Smooth muscle cell (in vitro differentiated cells): ENCODE results near the gene B9D2. TPM values are rescaled to one million over a fixed set of nuclear protein-coding genes. Genes with fewer than 3 reads are reported as not detected.
"Not testable (repeated sequence)": the region's sequence is repeated elsewhere in the genome, so short reads cannot be mapped to it uniquely, and the experiment has no call there.

Source experiments
- DNase-seq: peaks from one replicate; lab custom pipeline; 2025; ENCODE audit not compliant: unreplicated experiment; lab: John Stamatoyannopoulos, UW
- H2AFZ ChIP-seq: fragments of 200-600 bp; sonication (generic); 2 replicates; pipeline ENCODE4 v1.6.0; 2016; ENCODE audit warnings: antibody characterized with exemption, low read depth, mild to moderate bottlenecking
- H3F3A ChIP-seq: fragments of 200-600 bp; sonication (generic); 2 replicates; pipeline ENCODE4 v1.6.0; 2017; ENCODE audit warnings: antibody characterized with exemption, low read depth
- H3K27ac ChIP-seq: fragments of 200-600 bp; sonication (generic); 2 replicates; pipeline ENCODE4 v1.5.1; 2016; ENCODE audit warnings: low read depth, mild to moderate bottlenecking
- H3K27me3 ChIP-seq: fragments of 200-600 bp; sonication (generic); 2 replicates; pipeline ENCODE4 v1.6.1; 2016; ENCODE audit warnings: low read depth, mild to moderate bottlenecking
- H3K36me3 ChIP-seq: fragments of 200-600 bp; sonication (generic); 2 replicates; pipeline ENCODE4 v1.5.1; 2016; ENCODE audit warnings: low read depth
- H3K4me1 ChIP-seq: fragments of 200-600 bp; sonication (generic); 2 replicates; pipeline ENCODE4 v1.5.1; 2016; ENCODE audit warnings: low read depth
- H3K4me2 ChIP-seq: fragments of 200-600 bp; sonication (generic); 2 replicates; pipeline ENCODE4 v1.6.0; 2016; ENCODE audit warnings: mild to moderate bottlenecking
- H3K4me3 ChIP-seq: fragments of 200-600 bp; sonication (generic); 2 replicates; pipeline ENCODE4 v1.5.1; 2016; ENCODE audit warnings: mild to moderate bottlenecking
- H3K79me2 ChIP-seq: fragments of 200-600 bp; sonication (generic); 2 replicates; pipeline ENCODE4 v1.6.0; 2016; ENCODE audit warnings: low read depth, mild to moderate bottlenecking
- H3K9ac ChIP-seq: fragments of 200-600 bp; sonication (generic); 2 replicates; pipeline ENCODE4 v1.6.0; 2016; ENCODE audit warnings: low read depth
- H3K9me3 ChIP-seq: fragments of 200-600 bp; sonication (generic); replicated peaks from 2 replicates; pipeline ENCODE4 v1.5.1; 2016; ENCODE audit warnings: low read depth
- H4K20me1 ChIP-seq: fragments of 200-600 bp; sonication (generic); 2 replicates; pipeline ENCODE4 v1.6.0; 2016; ENCODE audit warnings: low read depth
- WGBS: methylation state at CpG from one replicate; pipeline ENCODE4 v1.1.7; 2016; ENCODE audit warnings: low lambda C conversion rate; 5-methylcytosine and 5-hydroxymethylcytosine counted together
- polyA plus RNA-seq: library from polyadenylated mRNA; unstranded; fragments of >200 nt; fragmentation: Nextera tagmentation; extraction: Ambion mirVana; gene quantifications from 2 replicates; pipeline ENCODE4 v1.2.1, GENCODE V29; 2016
- total RNA-seq: library from RNA; depleted of rRNA; stranded (reverse); fragments of >200 nt; gene quantifications from 2 replicates; pipeline ENCODE4 v1.2.3, GENCODE V29; 2014
- TF ChIP-seq, protein P1 (sequence below): fragments of 200-600 bp; sonication (generic); IDR thresholded peaks from 2 replicates; pipeline ENCODE4 v1.5.1; 2017; ENCODE audit warnings: borderline replicate concordance, mild to moderate bottlenecking, antibody characterized with exemption; ENCODE audit not compliant: insufficient read depth, poor library complexity, severe bottlenecking

The B9D2 gene
- total and polyA plus RNA-seq, 2 experiments from 2014 or later: 1.6 to 12.2 TPM

DNA sequence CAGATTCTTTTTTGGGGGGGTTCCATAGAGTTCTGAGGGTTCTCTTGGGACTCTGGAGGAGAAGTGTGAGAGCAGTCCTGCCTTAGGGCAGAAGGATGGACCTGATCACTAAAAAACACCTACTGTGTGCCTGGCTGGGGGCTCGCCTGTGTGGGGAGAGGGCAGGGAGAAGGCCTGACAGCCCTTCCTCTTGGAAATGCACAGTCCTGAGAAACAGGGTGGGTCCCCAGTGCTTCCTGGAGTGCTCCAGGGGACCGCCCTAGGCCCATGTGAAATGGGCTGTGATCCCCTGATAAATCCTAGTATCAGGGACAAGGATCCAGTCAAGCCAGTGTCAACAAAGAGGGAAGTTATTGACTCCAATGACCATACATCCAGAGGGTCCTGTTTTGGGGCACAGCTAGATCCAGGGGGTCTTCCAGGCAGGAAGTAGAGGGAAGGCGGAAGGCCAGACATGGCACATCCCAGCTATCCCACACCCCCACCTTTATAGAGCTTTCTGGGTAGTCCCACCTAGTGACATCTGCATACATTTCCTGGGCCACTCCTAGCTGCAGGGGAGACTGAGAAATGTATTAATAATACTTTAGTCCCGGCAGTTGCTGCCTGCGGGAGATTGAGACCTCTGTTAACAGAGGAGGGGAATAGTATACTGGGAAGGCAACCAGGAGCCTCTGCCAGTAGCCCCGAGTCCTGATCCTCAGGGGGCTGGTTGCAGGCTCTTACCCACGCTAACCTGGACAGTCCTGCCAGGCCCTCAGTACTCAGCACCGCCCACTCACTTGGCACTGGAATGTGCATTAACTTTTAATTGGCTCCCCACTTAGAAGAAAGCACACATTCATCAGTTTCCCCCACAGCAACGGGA lies 47.4 kb upstream of the B9D2 start:
- no peak overlapping the region for H3K27ac ChIP-seq
- no peak overlapping the region for H3K4me2 ChIP-seq
- H3K9ac ChIP-seq: no peak overlapping the region
- no peaks in the 10 kb centered on the region for H3F3A ChIP-seq
- 88% methylated on average over 9 of the region's 9 CpGs for WGBS
- TF ChIP-seq, protein P1, sequence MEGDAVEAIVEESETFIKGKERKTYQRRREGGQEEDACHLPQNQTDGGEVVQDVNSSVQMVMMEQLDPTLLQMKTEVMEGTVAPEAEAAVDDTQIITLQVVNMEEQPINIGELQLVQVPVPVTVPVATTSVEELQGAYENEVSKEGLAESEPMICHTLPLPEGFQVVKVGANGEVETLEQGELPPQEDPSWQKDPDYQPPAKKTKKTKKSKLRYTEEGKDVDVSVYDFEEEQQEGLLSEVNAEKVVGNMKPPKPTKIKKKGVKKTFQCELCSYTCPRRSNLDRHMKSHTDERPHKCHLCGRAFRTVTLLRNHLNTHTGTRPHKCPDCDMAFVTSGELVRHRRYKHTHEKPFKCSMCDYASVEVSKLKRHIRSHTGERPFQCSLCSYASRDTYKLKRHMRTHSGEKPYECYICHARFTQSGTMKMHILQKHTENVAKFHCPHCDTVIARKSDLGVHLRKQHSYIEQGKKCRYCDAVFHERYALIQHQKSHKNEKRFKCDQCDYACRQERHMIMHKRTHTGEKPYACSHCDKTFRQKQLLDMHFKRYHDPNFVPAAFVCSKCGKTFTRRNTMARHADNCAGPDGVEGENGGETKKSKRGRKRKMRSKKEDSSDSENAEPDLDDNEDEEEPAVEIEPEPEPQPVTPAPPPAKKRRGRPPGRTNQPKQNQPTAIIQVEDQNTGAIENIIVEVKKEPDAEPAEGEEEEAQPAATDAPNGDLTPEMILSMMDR: no peak
- H3K79me2 ChIP-seq: no peaks in the 10 kb centered on the region
- no peak overlapping the region for H2AFZ ChIP-seq
- H3K36me3 ChIP-seq: no peaks in the 10 kb centered on the region
- no peak for DNase-seq
- no peaks in the 10 kb centered on the region for H3K27me3 ChIP-seq
- H3K9me3 ChIP-seq: no peaks in the 10 kb centered on the region
- no peaks in the 10 kb centered on the region for H3K4me1 ChIP-seq
- H3K4me3 ChIP-seq: no peak overlapping the region
- peaks cover 16% of the 10 kb centered on the region for H4K20me1 ChIP-seq

DNA sequence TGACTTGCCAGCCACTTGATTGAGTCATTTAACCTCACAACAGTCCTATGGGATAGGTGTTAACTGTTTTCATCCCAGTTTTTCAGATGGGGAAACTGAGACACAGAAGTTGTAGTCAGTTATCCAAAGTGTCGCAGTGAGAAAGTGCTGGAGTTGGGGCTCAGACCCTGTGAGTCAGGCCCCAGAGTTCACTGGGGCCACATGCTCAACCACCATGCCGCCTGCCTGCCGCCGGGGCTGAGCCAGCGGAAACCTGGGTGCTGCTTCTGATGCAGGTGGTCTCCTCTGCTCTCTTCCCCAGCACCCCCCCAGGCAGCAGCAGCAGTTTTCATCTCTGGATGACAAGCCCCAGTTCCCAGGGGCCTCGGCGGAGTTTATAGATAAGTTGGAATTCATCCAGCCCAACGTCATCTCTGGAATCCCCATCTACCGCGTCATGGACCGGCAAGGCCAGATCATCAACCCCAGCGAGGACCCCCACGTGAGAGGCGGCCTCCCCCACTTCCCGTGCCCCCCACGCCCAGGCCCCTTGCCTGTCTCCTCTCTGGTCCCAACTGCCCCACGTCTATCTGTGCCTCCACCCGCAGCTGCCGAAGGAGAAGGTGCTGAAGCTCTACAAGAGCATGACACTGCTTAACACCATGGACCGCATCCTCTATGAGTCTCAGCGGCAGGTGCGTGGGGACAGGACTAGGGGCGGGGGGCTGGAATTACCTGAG lies 46.5 kb upstream of the B9D2 start:
- no peaks in the 10 kb centered on the region for H3K4me1 ChIP-seq
- 96% methylated on average over 21 of the region's 23 CpGs for WGBS
- DNase-seq: no peak
- no peaks in the 10 kb centered on the region for H3K36me3 ChIP-seq
- peaks cover 16% of the 10 kb centered on the region for H4K20me1 ChIP-seq
- H3K27ac ChIP-seq: no peak overlapping the region
- H3K4me2 ChIP-seq: no peak overlapping the region
- no peaks in the 10 kb centered on the region for H3K9me3 ChIP-seq
- H3F3A ChIP-seq: no peaks in the 10 kb centered on the region
- no peaks in the 10 kb centered on the region for H3K27me3 ChIP-seq
- no peak overlapping the region for H3K9ac ChIP-seq
- no peaks in the 10 kb centered on the region for H3K79me2 ChIP-seq
- TF ChIP-seq, protein P1: no peak
- no peak overlapping the region for H2AFZ ChIP-seq
- no peak overlapping the region for H3K4me3 ChIP-seq

DNA sequence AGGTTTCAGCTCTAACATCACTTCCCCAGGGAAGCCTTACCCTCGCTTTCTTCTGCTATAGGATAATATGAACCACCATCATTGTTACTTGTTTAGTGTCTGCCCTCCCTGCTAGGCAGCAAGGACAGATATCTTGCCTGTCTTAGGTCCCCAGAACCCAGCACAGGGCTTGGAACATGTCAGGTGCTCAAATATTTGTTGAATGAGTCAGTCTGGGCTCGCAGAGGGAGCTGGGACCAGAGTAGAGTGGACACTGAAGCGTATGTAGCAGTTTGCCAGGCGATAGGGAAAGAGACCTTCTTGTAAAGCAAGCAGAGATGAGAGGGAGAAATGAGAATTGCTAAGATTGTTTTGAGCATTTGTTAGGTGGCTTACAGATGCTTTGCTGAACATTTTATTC lies 45.3 kb upstream of the B9D2 start:
- no peak overlapping the region for H3K9ac ChIP-seq
- no peak overlapping the region for H3K4me2 ChIP-seq
- H3K79me2 ChIP-seq: no peaks in the 10 kb centered on the region
- TF ChIP-seq, protein P1: no peak
- no peak overlapping the region for H2AFZ ChIP-seq
- H3F3A ChIP-seq: no peaks in the 10 kb centered on the region
- H3K4me1 ChIP-seq: no peaks in the 10 kb centered on the region
- H3K27ac ChIP-seq: no peak overlapping the region
- no peaks in the 10 kb centered on the region for H3K9me3 ChIP-seq
- WGBS: 43% methylated on average over 4 of the region's 4 CpGs
- H3K36me3 ChIP-seq: no peaks in the 10 kb centered on the region
- H3K4me3 ChIP-seq: no peak overlapping the region
- no peaks in the 10 kb centered on the region for H3K27me3 ChIP-seq
- peaks cover 16% of the 10 kb centered on the region for H4K20me1 ChIP-seq
- no peak for DNase-seq

DNA sequence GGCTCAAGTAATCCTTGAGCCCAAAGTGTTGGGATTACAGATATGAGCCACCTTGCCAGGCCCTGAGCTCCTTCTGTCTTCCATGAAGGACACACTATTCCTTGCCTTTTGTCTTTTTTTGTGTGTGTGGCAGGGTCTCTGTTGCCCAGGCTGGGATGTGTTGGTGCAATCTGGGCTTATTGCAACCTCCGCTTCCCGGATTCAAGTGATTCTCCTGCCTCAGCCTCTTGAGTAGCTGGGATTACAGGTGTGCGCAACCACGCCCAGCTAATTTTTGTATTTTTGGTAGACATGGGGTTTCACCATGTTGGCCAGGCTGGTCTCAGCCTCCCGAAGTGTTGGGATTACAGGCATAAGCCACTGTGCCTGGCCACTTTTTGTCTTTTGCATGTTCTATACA lies 44.9 kb upstream of the B9D2 start:
- not testable (repeated sequence) for H3K27ac ChIP-seq, H3K4me3 ChIP-seq, H3K9ac ChIP-seq, H3K27me3 ChIP-seq, H3K79me2 ChIP-seq, H3K9me3 ChIP-seq, H3K36me3 ChIP-seq, H3K4me2 ChIP-seq, H3K4me1 ChIP-seq, H3F3A ChIP-seq, DNase-seq, H2AFZ ChIP-seq
- peaks cover 16% of the 10 kb centered on the region for H4K20me1 ChIP-seq
- WGBS: 97% methylated on average over 5 of the region's 5 CpGs
